Testis (tissue), 3 donors: ENCODE results near the gene ZNF143. TPM values are rescaled to one million over a fixed set of nuclear protein-coding genes. Genes with fewer than 3 reads are reported as not detected.
A peak's percentile ranks its signal among the peaks of the same experiment; 100 is the strongest.
"Not testable (repeated sequence)": the region's sequence is repeated elsewhere in the genome, so short reads cannot be mapped to it uniquely, and the experiment has no call there.

Source experiments
- DNase-seq: peaks from one replicate; pipeline ENCODE4 v3.0.0-alpha.2; 2019
- H3K27ac ChIP-seq, 2 donors: fragments of 200-600 bp; sonication (generic); one replicate each; pipeline ENCODE4 v1.5.1; 2019
- H3K27me3 ChIP-seq: fragments of 200-600 bp; sonication (generic); one replicate; pipeline ENCODE4 v1.5.1; 2019
- H3K36me3 ChIP-seq: fragments of 200-600 bp; sonication (generic); one replicate; pipeline ENCODE4 v1.5.1; 2017; ENCODE audit warnings: low read depth; ENCODE audit errors: missing control alignments
- H3K4me1 ChIP-seq: fragments of 200-600 bp; sonication (generic); one replicate; pipeline ENCODE4 v1.5.1; 2019
- H3K4me3 ChIP-seq, 2 donors: fragments of 200-600 bp; sonication (generic); one replicate each; pipeline ENCODE4 v1.5.1; 2017 to 2019
- H3K9me3 ChIP-seq: fragments of 200-600 bp; sonication (generic); one replicate; pipeline ENCODE4 v1.5.1; 2017
- POLR2A ChIP-seq: fragments of 450-650 bp; IDR thresholded peaks from one replicate; pipeline ENCODE4 v1.6.1; 2017; ENCODE audit warnings: antibody characterized with exemption, mild to moderate bottlenecking, moderate library complexity
- WGBS, 2 donors: methylation state at CpG; one replicate each; pipeline ENCODE4 v1.1.5; 2018; 5-methylcytosine and 5-hydroxymethylcytosine counted together
- intact Hi-C: fragments of 100-400 bp; cut with DNase I; formaldehyde crosslinking; loops from one replicate; pipeline ENCODE4 v1.15.1; 2023; ENCODE audit warnings: low total_unique reads
- polyA plus RNA-seq: library from polyadenylated mRNA; stranded (reverse); fragments of 350-450 nt; fragmentation: Illumina TruSeq; extraction: RNeasy Lipid Tissue Mini Kit (QIAGEN cat#74804); gene quantifications from one replicate; pipeline ENCODE4 v1.2.3, GENCODE V29; 2014; ENCODE audit warnings: low read depth, low replicate concordance; ENCODE audit not compliant: insufficient read depth
- total RNA-seq, 2 donors: library from RNA; depleted of rRNA; stranded (reverse); fragments of >200 nt; gene quantifications; one replicate each; pipeline ENCODE4 v1.2.3, GENCODE V29; 2016
- TF ChIP-seq, protein P1 (sequence below), 3 experiments: fragments of 450-650 bp in 2 of 3; fragments of 200-600 bp in 1 of 3; sonication (generic) in 1 of 3; IDR thresholded peaks; one replicate each; pipeline ENCODE4 v1.5.1; 2016 to 2019; ENCODE audit warnings: antibody characterized with exemption in 3 of 3, mild to moderate bottlenecking in 2 of 3, moderate library complexity in 1 of 3

The ZNF143 gene
- total and polyA plus RNA-seq, 3 donors from 2014 or later, result 37.2 to 49.9 (median 43.6) TPM

DNA sequence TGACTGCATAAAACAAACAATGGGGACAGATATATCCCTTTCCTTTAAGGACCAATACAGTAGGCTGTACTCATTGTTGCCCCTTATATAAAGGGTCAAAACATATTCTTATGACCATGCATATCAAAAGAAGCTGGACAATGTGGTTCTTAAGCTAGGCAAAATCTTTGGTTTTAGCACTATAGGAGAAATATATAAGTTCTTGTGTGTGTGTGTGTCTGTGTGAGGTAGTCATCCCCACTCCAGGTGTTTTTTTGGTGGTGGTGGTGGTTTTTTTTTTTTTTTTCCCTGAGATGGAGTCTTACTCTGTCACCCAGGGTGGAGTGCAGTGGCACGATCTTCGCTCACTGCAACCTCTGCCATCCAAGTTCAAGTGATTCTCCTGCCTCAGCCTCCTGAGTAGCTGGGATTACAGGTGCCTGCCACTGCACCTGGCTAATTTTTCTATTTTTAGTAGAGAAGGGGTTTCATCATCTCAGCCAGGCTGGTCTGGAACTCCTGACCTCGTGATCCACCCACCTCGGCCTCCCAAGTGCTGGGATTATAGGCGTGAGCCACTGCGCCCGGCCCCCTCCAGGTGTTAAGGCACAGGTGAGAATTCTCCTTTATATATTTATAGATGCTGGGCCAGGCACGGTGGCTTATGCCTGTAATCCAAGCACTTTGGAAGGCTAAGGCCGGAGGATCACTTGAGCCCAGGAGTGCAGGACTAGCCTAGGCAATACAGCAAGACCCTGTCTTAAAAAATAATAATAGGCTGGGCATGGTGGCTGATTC lies 12.0 kb upstream of the ZNF143 start:
- H3K4me1 ChIP-seq, result no peaks in the 10 kb centered on the region
- no peaks in the 10 kb centered on the region for H3K27me3 ChIP-seq
- intact Hi-C loops, result no loop called here
- TF ChIP-seq, protein P1, sequence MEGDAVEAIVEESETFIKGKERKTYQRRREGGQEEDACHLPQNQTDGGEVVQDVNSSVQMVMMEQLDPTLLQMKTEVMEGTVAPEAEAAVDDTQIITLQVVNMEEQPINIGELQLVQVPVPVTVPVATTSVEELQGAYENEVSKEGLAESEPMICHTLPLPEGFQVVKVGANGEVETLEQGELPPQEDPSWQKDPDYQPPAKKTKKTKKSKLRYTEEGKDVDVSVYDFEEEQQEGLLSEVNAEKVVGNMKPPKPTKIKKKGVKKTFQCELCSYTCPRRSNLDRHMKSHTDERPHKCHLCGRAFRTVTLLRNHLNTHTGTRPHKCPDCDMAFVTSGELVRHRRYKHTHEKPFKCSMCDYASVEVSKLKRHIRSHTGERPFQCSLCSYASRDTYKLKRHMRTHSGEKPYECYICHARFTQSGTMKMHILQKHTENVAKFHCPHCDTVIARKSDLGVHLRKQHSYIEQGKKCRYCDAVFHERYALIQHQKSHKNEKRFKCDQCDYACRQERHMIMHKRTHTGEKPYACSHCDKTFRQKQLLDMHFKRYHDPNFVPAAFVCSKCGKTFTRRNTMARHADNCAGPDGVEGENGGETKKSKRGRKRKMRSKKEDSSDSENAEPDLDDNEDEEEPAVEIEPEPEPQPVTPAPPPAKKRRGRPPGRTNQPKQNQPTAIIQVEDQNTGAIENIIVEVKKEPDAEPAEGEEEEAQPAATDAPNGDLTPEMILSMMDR (IDR thresholded peaks at IDR 0.05), result no peak
- no peak for TF ChIP-seq POLR2A
- H3K4me3 ChIP-seq, result no peak overlapping the region
- no peak overlapping the region for H3K27ac ChIP-seq
- no peaks in the 10 kb centered on the region for H3K9me3 ChIP-seq
- DNase-seq, result no peak
- H3K36me3 ChIP-seq, result no peaks in the 10 kb centered on the region
- 95 to 98% methylated on average over 9 of the region's 9 CpGs for WGBS, 2 donors

DNA sequence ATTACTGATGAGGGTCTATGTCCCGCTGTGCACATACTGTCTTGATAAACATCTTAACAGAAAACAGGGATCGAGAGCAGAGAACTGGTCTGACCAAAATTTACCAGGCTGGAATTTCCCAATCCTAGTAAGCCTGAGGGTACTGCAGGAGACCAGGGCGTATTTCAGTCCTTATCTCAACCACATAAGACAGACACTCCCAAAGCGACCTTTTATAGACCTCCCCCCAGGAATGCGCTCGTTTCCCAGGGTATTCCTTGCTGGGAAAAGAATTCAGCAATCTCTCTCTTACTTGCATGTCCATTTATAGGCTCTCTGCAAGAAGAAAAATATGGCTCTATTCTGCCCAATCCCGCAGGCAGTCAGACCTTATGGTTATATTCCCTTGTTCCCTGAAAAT lies 8.8 kb upstream of the ZNF143 start:
- DNase-seq, intact Hi-C loops: not testable (repeated sequence)
- WGBS, 2 donors, result 78 to 88% methylated on average over 7 of the region's 7 CpGs

DNA sequence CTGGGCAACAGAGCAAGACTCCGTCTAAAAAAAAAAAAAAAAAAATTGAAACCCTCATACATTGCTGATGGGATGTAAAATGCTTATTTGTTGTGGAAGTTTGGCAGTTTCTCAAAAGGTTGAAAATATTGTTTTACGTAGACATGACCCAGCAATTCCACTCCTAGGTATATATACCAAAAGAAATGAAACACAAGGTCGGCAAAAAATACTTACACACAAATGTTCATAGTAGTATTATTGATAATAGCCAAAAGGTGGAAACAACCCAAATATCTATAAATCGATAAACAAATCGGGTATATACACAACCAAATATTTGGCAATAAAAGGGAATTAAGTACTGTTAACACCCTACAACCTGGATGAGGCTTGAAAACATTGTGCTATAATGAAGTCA lies 5.1 kb upstream of the ZNF143 start:
- 69 to 88% methylated on average over 5 of the region's 5 CpGs for WGBS, 2 donors
- Histone ChIP-seq H3K27ac (no peak overlapping the region), H3K36me3 (no peaks in the 10 kb centered on the region), H3K27me3 (no peaks in the 10 kb centered on the region), H3K9me3 (no peaks in the 10 kb centered on the region), H3K4me1 (no peaks in the 10 kb centered on the region), H3K4me3 (no peak overlapping the region)
- intact Hi-C loops, result no loop called here
- no peak for DNase-seq
- TF ChIP-seq POLR2A, result no peak
- TF ChIP-seq, protein P1 (IDR thresholded peaks at IDR 0.05), result no peak

More for the DNA sequence above, 8.8 kb upstream of the ZNF143 start:
- H3K27ac ChIP-seq, H3K36me3 ChIP-seq, H3K27me3 ChIP-seq, H3K4me3 ChIP-seq, H3K9me3 ChIP-seq, H3K4me1 ChIP-seq: not testable (repeated sequence)

DNA sequence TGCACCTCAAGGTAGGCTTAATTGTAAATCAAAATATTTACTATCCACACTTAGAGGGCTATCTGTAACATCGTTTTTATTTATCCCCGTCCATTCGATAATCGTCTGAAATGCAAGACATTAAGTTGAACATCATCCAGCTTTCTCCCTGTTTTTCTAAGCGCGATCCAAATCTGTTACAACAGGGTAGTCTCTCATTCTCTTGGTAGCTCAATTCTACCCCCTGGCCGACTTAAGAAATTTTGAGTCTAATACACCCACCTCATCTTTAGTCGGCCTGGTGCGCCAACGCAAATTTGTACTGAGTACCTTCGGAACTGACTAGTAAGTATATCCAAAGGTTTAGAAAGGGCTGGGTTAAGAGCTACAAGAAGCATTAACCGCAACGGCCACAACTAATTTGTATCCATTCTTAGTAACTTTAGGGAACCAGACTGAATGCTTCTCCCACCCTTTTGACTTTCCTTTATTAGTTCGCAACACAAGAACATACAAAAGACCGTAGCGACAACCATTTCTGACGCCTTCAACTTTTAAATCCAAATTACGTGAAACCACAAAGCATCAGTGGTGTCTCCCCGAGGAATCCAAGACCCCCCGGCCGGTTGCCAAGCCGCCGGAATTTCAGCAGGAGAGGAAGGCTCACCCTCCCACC lies 1.0 kb upstream of the ZNF143 start:
- 1 to 2% methylated on average over 18 to 23 of the region's 23 CpGs for WGBS, 2 donors

More for the DNA sequence above, 1.0 kb upstream of the ZNF143 start:
- TF ChIP-seq, protein P1 (IDR thresholded peaks at IDR 0.05), result no peak
- no peak for TF ChIP-seq POLR2A
- peak; percentile 59 for DNase-seq
- intact Hi-C loops, result loop anchor here (2.0 kb wide), 1 partner anchor 145 kb away; the partner anchor contains the start of gene TMEM41B
- Histone ChIP-seq H3K4me1 (peaks cover 7% of the 10 kb centered on the region), H3K4me3 (peak overlapping the region; percentile 87 to 94), H3K36me3 (no peaks in the 10 kb centered on the region), H3K27ac (peak overlapping the region; percentile 97 to 100), H3K27me3 (no peaks in the 10 kb centered on the region), H3K9me3 (no peaks in the 10 kb centered on the region)
